ENCODE data around the gene INHBE.
"Not testable (repeated sequence)": the region's sequence is repeated elsewhere in the genome, so short reads cannot be mapped to it uniquely, and the experiment has no call there.

The INHBE gene

DNA sequence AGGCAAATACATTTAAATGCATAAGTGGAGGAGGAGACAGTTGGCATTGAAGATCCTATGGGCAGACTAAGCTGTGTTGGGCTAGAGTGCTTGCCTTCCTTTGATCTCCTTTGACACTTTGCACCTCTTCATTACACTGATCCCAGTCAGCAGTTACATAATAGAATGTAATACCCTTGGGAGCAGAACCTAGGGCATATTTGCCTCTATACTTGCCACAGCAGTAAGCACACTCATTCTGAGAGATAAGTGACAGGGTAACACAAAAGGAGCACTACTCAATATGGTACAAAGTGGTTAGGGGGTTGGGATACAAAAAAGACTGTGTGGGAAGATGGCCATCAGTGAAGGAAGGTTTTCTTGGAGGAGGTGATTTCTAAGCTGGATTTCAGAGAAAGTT, 41.7 kb downstream of the INHBE start:
- no peak for DNase-seq (ENCODE audit: low read depth, low spot score)

DNA sequence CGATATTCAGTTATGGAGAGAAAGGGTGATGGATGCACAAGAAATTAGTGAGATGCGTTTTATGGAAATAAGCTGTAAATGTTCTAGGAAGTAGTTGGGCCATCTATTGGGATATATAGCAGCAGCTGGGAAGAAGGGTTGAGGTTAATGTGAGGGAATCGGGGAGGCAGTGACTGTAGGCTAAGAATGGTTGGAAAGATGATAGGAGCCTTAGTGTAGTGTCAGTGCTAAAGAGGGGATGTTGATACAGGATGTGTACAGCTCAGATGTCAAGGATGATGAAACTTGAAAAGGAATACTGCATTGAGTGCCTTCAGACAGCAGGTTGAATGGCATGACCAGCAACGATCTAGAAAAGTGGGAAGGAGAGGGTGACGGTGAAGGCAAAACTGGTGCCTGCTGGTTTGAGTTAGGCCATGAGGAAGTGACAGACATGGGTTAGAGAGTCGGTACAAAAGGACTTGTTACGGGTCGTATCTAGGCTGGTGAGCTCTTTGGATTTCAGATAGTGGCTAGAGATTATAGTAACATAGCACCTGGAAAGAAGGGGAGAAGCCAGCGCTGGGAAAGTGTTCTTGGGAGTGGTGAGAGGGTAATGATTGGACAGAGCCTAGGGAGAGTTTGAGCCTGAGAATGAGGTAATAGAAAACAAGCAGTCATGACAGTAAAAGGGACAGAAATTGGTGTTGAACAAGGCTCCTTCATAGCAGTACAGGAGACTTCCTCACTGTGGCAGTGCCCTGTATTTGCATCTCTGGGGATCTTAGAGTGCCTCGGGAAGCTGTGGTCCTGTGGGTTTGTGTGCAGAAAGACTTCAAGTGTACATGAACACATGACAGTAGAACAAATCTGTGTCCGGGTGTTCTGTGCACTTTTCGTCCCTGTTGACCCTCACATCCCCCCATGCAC, 42.4 kb downstream of the INHBE start:
- DNase-seq (ENCODE audit: low read depth, low spot score), result no peak

- no peak for DNase-seq (ENCODE audit: low read depth, low spot score)
These were observed 43.0 kb downstream of the INHBE start for GRCh38 chr12:57498132-57498502.

DNA sequence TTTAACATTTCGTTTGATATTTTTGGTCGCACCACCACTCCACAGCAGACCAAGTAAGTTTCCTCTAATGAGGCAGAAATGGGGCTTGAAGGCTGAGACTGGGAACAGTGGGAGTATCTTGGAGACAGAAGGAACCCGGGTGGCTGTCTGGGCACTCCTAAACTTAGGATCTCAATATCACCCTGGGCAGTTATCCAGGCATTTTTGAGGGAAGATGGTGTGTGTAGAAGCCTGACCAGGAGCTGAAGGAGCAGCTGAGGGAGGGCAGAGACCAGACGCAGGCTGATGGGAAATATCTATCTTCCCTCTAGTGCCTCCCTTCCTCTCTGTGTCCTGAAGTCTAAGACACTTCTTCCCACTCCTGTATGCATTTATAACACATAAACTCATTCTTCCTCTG, 43.5 kb downstream of the INHBE start:
- DNase-seq (ENCODE audit: low read depth, low spot score), result no peak

DNA sequence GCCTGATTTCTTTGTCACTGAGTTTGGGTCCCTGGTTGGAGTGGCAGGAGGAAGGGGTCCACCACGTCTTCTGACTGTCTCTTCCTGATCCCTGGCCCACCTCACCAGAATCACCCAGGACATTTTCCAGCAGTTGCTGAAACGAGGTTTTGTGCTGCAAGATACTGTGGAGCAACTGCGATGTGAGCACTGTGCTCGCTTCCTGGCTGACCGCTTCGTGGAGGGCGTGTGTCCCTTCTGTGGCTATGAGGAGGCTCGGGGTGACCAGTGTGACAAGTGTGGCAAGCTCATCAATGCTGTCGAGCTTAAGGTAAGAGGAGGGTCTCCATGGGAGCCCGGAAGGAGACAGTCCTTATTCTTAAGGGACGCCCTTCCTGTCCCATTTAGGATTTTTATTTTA, 45.1 kb downstream of the INHBE start:
- no peak for DNase-seq (ENCODE audit: low read depth, low spot score)

DNA sequence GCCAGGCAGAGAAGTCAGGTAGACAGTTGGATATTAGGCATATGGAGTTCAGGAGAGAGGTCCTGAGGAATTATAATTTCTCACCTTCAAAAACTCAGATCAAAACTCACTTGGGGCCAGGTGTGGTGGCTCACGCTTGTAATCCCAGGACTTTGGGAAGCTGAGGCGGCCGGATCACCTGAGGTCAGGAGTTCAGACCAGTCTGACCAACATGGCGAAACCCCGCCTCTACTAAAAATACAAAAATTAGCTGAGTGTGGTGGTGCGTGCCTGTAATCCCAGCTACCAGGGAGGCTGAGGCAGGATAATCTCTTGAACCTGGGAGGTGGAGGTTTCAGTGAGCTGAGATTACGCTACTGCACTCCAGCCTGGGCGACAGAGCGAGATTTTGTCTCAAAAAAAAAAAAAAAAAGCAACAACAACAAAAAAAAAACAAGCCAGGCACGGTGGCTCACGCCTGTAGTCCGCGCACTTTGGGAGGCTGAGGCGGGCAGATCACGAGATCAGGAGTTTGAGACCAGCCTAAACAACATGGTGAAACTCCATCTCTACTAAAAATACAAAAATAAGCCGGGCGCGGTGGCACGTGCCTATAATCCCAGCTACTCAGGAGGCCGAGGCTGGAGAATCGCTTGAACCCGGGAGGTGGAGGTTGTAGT, 47.3 kb downstream of the INHBE start:
- DNase-seq (ENCODE audit: low read depth, low spot score), result not testable (repeated sequence)

DNA sequence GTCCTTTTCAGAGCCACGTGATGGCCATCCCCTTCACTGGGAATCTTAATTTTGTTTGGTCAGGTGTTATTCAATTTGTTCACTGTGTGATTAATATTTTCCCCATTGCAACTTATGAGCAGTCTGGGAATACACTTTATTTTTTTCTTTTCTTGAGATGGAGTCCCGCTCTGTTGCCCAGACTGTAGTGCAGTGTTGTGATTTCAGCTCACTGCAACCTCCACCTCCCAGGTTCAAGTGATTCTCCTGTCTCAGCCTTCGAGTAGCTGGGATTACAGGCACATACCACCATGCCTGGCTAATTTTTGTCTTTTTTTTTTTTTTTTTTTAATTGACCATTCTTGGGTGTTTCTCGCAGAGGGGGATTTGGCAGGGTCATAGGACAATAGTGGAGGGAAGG, 51.4 kb downstream of the INHBE start:
- not testable (repeated sequence) for DNase-seq (ENCODE audit: low read depth, low spot score)
